Thyroid gland (tissue), 4 donors: ENCODE data around the gene RASA3.
A peak's percentile ranks its signal among the peaks of the same experiment; 100 is the strongest.

Experiments used
- POLR2A ChIP-seq, 2 donors: fragments of 450-650 bp; IDR thresholded peaks; one replicate each; pipeline ENCODE4 v1.6.1; 2017; ENCODE audit warnings: antibody characterized with exemption in 2 of 2, mild to moderate bottlenecking in 2 of 2, moderate library complexity in 1 of 2
- TF ChIP-seq, protein P1 (sequence below), 6 experiments: fragments of 200-600 bp in 3 of 6; fragments of 450-650 bp in 3 of 6; sonication (generic) in 3 of 6; IDR thresholded peaks; one replicate each; pipeline ENCODE4 v1.5.1; 2016 to 2019; ENCODE audit warnings: antibody characterized with exemption in 6 of 6, mild to moderate bottlenecking in 2 of 6, inconsistent platforms in 1 of 6, moderate library complexity in 1 of 6

DNA sequence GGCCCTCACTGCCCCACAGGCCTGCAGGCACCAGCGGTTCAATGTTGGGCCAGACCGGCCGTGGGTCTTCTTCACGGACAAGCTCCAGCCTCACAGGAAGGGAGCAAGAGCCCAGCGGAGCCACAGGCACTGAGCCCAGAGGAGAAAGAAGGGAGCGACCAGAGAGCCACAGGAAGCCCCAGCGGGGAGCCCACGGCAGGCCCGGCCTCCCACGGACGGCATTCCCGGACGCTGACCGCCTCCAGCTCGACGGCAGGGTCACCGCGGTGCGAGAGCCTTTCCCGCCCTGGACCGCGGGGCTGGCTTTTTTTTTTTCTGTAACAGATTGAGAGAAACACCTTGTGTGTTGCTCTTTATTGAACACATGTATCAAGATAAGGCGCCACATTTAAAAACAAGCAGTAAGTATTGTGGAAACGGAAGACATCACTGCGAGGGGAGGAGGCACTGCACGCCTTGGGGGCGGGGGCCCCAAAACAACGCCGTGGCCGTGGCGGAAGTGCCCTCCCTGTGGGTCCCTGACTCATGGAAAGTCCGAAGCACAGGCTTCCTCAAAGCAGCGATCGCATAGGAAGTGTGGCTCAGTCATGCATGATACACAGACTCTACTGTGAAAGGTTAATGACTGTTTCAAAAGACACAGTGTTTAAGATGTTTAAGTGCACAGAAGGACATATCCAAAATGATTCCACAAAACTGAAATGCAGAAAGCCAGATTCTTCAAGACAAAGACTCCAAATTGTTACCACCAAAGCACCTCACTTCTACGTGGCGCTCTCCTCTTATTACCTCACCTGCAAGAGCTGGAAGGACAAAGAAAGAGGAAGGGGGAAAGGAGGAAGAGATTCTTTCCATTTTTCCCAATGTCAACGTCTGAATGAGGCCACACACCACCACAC, 3.5 kb downstream of the RASA3 start:
- TF ChIP-seq, protein P1, sequence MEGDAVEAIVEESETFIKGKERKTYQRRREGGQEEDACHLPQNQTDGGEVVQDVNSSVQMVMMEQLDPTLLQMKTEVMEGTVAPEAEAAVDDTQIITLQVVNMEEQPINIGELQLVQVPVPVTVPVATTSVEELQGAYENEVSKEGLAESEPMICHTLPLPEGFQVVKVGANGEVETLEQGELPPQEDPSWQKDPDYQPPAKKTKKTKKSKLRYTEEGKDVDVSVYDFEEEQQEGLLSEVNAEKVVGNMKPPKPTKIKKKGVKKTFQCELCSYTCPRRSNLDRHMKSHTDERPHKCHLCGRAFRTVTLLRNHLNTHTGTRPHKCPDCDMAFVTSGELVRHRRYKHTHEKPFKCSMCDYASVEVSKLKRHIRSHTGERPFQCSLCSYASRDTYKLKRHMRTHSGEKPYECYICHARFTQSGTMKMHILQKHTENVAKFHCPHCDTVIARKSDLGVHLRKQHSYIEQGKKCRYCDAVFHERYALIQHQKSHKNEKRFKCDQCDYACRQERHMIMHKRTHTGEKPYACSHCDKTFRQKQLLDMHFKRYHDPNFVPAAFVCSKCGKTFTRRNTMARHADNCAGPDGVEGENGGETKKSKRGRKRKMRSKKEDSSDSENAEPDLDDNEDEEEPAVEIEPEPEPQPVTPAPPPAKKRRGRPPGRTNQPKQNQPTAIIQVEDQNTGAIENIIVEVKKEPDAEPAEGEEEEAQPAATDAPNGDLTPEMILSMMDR (IDR thresholded peaks at IDR 0.05) = no peak
- peak in 1 of 2 donors; percentile 11 for TF ChIP-seq POLR2A (IDR thresholded peaks at IDR 0.05)
